Adrenal gland (tissue), 5 donors: ENCODE measurements around the gene LEKR1.

Experiments
- CTCF ChIP-seq, 6 experiments: fragments of 450-650 bp in 4 of 6; fragments of 200-600 bp in 2 of 6; sonication (generic) in 1 of 6; IDR thresholded peaks; 1 replicate in 5 of 6; 2 replicates in 1 of 6; pipeline versions ENCODE4 v1.5.1 to v1.8.0; 2016 to 2021; ENCODE audit warnings: antibody characterized with exemption in 6 of 6, mild to moderate bottlenecking in 2 of 6, moderate library complexity in 1 of 6
- POLR2A ChIP-seq, 2 donors: fragments of 450-650 bp; IDR thresholded peaks; one replicate each; pipeline ENCODE4 v1.6.1; 2017; ENCODE audit warnings: antibody characterized with exemption in 2 of 2, mild to moderate bottlenecking in 2 of 2, moderate library complexity in 1 of 2
- donor health status: DM: no; HTN: no; CAD: no.

DNA sequence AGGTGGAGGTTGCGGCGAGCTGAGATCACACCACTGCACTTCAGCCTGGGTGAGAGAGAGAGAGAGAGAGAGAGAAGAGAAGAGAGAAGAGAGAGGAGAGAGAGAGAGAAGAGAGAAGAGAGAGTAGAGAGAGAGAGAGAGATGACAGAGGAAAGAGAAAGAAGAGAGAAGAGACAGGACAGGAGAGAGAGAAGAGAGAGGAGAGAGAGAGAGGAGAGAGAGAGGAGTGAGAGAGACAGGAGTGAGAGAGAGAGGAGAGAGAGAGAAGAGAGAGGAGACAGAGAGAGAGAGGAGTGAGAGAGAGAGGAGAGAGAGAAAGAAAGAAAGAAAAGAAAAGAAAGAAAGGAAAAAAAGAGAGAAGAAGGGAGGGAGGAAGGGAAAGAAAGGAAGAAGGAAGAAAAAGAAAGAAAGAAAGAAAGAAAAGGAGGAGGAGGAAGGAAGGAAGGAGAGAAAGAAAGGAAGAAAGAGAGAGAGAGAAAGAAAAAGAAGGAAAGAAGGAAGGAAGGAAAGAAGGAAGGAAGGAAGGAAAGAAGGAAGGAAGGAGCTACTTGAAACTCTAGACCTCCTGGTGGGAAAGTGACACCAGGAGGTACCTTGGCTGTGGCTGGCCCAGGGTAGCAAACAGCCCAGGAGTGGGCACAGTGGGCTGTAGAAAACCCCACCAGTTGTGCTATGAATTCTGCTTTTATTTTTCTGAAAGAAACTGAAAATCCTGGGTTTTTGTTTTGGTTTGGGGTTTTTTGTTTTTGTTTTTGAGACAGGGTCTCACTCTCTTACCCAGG is 245.8 kb downstream of the LEKR1 start:
- no peak for TF ChIP-seq CTCF (IDR thresholded peaks at IDR 0.05)
- TF ChIP-seq POLR2A (IDR thresholded peaks at IDR 0.05) = no peak
